HL-60/S4 treated with phorbol 12-myristate 13-acetate at 8.2 ng/mL for 4 days and 3 days (cell line): Measurements from ENCODE around the gene SF3A2.
"Not testable (repeated sequence)": the region's sequence is repeated elsewhere in the genome, so short reads cannot be mapped to it uniquely, and the experiment has no call there.

Experiments
- in situ Hi-C: fragments of 300-500 bp; cut with MboI; formaldehyde crosslinking; loops from 2 replicates; pipeline ENCODE4 v1.15.0; 2022; ENCODE audit warnings: low sequenced_read_pairs

The SF3A2 gene

DNA sequence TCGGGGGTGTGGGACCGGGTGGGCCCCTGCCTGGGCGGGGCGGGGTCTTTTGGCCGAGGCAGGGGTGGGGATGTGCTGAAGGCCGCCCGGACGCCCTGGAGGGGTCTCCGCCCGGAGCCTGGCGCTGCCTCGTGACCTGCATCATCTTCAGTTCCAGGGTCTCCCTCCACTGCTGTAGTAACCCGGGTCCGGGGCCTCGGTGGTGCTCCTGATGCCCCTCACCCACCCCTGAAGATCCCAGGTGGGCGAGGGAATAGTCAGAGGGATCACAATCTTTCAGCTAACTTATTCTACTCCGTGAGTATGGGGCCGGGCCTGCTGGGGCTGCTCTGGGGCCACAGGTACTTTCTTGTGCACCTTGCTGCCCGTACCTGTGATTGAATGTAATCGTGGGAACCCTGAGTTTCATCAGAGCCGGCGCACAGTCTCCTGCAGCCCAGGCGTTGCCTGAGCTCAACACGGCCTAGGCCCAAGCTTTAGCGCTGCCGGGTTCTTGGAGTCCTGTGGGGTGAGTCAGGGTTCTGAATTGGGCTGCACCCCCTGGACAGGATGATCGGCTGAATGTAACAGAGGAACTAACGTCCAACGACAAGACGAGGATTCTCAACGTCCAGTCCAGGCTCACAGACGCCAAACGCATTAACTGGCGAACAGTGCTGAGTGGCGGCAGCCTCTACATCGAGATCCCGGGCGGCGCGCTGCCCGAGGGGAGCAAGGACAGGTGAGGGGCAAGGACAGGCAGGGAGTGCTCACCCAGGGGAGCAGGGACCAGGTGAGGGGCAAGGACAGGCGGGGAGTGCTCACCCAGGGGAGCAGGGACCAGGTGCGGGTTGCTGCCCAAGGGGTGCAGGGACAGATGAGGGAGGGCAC is 34.8 kb downstream of the SF3A2 start:
- in situ Hi-C loops, result no loop called here

DNA sequence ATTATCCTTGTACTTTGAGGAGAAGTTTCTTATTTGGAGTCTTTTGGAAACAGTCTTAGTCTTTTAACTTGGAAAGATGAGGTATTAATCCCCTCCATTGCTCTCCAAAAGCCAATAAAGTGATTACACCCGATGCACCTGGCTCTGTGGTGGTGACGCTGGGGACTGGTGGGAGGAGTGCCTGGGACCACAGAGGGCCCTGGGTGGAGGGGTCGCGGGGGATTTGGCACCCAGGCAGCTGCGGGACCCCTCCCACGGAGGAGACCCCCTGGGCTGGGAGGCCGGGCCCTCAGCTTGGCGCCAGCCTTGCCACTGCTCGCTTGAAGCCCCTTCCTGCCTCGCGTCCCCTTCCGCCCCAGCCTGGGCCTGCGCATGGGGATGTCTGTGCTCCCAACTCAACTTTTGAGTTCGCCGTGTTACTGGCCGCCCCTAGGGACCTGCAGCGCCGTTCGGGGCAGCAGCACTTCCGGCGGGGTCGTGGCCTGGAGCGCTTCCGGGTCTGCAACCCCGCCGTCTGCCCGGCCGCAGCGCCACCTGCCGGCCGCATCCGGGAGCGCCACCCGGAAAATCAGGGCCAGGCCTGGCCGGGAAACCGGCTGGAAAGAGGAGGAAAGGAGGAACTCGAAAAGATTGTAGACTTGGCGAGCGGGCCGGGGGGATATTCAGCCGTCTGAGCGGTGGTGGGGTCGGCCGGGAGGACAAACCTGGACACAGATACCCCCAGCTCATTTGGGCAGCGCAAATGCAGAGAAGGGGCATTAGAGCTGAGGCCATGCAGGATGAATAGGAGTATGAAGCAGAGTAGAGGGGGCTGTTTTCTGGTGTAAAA is 36.9 kb downstream of the SF3A2 start:
- in situ Hi-C loops, result no loop called here

DNA sequence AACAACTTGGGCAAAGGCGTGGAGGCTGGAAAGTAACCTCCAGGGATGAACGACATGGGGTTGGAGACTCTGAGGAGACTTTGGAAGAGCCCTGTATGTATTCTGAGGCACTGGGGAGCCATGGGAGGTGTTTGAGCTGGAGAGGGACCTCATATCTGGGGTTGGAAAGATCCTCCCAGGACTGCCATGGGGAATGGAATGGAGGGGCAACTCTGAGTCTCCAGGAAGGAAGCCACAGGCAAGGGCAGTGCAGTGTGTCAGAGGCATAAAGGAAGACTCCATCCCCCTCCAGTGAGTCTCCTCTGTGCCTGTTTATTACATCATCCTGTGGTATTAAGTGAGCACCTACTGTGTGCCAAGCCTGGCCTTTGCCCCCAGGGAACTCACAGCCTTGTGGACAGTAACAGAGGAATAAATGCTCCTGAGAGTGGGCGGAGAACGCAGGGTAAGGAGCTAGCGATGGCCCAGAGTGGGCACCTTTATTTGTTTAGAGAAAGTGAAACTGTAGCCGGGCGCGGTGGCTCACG is 37.6 kb downstream of the SF3A2 start:
- in situ Hi-C loops, result no loop called here

DNA sequence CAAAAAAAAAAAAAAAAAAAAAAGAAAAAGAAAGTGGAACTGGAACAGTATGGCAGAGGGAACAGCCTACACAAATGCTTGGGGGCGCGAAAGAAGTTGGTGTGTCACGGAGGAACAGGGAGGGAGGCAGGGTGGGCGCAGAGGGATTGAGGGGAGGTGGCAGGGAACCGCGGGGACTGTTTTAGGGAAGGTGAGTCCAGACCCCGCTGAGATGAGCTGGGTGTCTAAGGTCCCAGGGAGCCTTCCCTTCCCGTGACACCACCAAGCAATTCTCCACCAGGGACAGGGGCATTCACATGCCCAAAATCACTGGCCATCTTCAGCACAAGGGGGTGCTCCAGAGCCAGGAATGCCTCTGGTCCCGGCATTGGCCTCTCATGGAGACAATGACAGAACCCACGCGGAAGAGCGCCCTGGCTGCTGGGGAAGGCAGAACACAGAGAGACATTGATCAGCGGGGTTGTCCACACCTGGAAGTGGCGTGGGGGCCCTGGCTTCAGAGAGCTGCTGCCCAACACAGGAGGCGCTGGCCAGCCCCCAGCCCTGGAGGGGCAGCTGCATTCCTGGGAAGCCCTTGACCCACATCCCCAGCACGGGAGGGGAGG is 38.4 kb downstream of the SF3A2 start:
- in situ Hi-C loops, result no loop called here

DNA sequence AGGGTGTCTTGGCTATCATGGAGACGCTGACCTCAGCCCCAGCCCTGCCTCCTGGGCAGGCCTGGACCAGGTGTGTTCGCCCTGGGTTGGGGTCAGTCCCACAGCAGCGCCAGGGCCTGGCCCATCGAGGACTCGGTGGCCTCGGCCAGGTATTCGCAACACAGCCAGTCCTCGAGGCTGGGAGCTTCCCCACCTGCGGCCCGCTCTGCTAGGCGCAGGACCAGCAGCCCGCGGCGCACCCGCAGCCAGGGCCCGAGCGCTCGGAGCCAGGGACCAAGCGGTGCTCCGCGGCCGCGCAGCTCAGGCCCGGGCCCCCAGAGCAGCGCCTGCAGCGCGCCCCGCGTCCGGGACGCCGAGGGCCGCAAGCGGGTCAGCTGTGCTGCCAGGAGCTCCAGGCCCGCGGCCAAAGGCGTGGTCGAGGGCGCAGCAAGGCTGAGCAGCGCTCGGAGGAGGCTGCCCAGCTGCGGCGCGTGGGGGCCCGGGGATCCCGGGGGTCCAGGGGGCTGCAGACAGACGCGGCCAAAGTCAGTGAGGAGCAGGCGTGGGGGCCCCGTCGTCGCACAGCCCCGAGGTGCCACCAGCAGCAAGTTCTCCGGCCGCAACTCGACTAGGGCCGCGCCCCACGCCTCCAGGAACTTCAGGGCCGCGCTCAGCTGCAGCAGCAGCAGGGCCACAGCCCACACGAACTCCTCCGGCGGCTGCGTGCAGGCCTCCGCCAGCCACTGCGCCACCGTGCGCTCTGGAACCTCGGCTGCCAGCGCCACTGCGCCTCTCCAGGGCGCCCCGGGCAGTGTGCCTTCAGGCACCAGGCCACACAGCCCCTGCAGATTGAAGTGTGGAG is 39.2 kb downstream of the SF3A2 start:
- in situ Hi-C loops, result no loop called here

DNA sequence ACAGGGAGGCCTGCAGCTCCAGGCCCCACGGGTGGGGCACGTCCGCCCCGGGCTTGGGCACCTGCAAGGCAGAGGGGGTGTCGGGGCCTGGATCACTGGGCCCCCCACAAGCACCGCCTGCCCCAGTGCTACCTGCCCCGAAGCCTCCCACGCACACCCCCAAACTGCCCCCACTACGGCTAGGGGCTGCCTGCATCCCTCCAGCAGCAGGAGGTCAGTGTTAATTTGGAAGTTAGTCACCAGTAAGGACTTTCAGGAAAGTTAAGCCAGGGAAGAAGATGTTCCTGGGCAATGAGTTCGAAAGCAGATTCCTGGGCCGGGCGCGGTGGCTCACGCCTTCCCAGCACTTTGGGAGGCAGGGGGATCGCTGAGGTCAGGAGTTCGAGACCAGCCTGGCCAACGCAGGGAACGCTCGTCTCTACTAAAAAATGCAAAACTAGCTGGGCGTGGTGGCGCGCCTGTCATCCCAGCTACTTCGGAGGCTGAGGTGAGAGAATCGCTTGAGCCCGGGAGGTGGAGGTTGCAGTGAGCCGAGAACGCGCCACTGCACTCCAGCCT is 39.9 kb downstream of the SF3A2 start:
- in situ Hi-C loops, result no loop called here

DNA sequence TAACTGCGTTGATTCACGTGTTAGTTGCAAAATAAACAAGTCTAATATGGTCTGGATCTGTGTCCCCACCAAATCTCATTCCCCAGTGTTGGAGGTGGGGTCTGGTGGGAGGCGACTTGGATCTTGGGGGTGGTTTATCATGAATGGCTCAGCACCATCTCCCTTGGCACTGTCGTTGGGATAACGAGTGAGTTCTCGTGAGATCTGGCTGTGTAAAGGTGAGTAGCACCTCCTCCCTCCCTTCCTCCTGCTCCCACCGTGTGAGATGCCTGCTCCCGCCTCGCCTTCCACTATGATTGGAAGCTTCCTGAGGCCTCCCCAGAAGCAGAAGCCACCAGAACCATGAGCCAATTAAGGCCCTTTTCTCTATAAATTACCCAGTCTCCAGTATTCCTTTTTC is 40.5 kb downstream of the SF3A2 start:
- in situ Hi-C loops, result no loop called here

DNA sequence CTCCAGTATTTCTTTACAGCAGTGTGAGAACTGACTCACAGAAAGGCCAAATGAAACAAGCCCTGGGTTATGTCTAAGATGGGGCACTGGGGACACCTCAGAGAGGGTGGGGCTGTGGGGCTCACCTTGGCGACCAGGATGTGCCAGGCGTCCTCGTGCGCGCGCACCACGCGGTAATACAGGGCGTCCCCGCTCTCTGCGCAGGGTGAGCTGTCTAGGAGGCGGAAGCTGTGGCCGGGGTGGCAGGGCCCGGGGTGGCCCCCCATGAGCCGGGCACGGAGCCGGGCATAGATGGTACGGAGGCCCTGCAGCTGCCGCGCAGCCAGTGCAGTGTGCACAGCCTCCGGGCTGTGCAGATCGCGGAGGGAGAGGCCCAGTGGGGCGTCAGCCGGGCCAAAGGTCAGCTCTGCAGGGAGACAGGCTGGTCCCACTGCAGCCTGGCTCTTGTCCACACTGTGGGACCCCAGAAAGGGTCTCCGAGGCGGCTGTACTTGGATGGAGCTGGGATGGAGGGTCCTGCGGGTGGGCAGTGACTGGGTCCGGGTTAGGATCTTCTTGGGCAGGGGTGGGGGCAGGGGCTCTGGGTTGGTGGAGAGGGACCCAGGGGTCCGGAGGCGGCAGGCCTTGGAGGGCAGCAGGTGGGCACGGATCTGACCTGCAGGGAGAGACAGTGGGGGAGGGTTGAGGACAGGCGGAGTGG is 42.0 kb downstream of the SF3A2 start:
- in situ Hi-C loops, result no loop called here

DNA sequence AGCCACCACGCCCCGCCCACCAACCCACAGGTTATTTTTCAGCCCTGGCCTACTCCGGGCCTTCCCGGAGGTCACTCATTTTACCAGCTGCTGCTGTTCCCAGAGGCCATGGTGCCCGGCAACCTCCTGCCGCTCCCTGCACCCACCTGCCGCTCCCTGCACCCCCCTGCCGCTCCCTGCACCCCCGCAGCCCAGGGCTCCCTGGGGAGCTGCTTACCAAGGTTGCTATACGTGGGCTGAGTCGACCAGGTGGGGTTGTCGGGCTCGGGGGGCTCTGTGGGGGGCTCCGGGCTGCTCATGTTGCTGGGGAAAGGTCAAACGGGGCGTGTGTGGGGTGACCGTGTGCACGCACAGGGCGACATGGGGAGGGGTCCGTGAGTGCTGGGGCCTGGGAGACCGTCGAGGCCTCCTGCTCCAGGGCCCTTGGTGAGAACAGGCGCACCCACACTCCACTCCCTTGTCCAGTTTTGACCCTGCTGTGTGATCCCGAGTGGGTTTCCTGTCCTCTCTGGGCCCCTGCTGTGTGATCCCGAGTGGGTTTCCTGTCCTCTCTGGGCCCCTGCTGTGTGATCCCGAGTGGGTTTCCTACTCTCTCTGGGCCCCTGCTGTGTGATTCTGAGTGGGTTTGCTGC is 44.1 kb downstream of the SF3A2 start:
- in situ Hi-C loops, result no loop called here

DNA sequence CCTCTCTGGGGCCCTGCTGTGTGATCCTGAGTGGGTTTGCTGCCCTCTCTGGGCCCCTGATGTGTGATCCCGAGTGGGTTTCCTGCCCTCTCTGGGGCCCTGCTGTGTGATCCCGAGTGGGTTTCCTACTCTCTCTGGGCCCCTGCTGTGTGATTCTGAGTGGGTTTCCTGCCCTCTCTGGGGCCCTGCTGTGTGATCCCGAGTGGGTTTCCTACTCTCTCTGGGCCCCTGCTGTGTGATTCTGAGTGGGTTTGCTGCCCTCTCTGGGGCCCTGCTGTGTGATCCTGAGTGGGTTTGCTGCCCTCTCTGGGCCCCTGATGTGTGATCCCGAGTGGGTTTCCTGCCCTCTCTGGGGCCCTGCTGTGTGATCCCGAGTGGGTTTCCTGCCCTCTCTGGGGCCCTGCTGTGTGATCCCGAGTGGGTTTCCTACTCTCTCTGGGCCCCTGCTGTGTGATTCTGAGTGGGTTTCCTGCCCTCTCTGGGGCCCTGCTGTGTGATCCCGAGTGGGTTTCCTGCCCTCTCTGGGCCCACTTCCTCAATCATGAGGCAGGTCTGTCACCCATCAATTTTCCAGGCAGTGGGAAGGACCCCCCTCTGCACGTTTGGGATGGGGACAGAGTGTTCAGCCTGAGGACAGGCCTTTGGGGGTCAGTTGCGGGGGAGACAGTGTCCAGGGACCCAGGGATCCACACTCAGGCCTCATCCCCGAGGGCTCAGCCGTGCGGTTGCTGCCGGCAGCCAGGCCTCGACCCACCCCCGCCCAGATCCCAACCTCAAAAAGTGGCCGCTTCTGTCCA is 44.8 kb downstream of the SF3A2 start:
- in situ Hi-C loops, result not testable (repeated sequence)

DNA sequence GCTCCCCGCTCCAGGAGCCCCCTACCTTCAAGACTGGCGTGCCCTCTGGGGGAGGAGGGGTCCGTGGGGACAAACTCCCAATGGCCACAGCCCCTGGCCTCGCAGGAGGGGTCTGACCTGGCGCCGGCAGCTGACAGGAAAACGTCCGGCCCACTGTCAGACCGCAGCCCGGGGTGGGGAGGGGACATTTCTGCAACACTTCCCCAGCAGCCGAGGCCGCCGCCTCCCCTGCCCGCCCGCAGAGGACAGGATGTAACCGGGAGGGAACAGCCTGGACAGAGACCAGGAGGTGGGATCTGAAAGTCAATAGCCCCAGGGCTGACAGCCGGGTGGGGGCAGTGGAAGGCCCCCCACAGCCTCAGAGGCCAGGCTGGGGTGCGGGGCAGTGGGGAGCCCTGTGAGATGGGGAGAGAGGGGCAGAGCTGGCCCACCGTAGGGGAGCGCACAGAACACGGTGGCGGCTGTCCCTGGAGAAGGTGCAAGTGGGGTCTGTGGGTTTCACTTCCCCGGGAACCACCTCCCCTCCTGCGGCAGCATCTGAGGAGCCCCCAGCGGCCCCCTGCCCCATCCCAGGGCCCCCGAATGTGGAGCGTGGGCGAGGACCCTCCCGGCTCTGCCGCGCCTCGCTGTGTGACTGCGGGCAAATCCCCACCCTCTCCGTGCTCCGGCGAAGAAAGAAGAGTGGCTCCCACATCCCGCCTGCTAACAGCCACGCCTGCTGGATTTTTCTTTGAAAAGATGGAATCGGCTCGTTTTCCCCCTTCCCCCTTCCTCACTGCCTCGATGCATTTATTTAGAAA is 45.6 kb downstream of the SF3A2 start, which contains the start of gene PEAK3:
PEAK3 (minus strand) TSS at position 114 of the 800 bp plus-strand sequence. CDS start 1,244 bp downstream, outside the sequence.
- in situ Hi-C loops, result no loop called here

DNA sequence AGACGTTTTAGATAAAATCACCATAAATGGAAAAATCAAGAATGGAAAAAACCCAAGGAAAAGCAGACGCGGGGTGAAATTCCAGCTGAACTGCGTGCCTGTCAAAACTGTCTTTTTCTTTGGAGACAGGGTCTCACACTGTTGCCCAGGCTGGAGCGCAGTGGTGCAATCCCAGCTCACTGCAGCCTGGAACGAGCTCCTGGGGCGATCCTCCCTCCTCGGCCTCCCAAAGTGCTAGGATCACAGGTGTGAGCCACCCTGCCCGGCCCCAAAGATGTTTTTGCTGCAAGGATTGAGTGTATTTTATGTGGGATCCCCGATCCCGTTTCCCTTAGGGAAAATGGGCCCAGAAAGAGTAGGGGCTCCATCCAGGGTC is 46.2 kb downstream of the SF3A2 start:
- in situ Hi-C loops, result no loop called here

DNA sequence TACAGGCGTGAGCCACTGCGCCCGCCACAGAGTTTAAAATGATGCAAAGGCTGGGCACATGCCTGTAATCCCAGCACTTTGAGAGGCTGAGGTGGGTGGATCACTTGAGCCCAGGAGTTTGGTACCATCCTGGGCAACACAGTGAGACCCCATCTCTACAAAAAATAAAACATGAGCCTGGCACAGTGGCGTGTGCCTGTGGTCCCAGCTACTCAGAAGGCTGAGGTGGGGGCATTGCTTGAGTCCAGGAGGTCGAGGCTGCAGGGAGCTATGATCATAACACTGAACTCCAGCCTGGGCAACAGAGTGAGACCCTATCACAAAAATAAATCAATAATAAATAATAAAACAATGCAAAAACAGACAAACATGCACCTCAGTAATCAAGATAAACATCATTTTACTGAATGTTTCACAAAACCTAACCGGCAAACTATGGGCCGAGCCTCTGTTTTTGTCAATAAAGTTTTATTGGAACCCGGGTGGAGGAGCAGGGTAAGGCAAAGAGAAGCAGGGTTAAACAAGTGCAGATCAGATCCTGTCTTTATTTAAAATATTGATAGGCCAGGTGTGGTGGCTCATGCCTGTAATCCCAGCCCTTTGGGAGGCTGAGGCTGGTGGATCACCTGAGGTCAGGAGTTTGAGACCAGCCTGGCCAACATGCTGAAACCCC is 47.3 kb downstream of the SF3A2 start:
- in situ Hi-C loops, result no loop called here

DNA sequence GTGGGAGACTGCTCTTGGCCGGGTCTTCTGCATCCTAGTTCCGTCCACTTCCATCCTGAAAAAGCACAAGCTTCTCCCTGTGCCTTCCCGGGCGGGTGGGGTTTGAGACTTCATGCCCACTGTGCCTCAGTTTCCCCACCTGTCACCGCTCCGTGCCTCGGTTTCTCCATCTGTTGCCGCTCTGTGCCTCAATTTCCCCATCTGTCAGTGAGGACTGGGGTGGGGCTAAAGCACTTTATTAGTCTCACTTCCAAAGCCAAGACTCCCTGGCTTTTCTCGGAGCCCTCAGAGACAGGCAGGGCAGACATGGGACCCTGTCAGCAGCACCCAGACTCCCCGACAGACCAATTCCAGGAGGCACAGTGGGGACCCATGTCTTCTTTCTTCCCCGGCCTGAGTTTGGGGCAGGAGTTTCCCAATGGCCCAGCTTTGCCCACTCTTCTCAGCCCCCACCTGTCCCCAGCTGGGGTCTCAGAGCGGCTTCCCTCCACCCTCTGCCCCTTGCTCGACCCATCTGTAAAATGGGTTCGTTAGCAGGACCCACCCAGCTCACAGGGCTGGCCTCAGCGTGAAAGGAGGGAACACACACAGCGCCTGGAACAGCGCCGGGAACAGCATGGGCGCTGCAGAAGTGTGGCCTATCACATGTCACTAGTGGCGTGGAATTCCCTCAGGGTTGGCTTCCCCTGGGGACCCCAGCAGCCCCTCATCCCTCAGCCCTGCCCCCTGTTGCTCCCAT is 49.9 kb downstream of the SF3A2 start:
- in situ Hi-C loops, result no loop called here

DNA sequence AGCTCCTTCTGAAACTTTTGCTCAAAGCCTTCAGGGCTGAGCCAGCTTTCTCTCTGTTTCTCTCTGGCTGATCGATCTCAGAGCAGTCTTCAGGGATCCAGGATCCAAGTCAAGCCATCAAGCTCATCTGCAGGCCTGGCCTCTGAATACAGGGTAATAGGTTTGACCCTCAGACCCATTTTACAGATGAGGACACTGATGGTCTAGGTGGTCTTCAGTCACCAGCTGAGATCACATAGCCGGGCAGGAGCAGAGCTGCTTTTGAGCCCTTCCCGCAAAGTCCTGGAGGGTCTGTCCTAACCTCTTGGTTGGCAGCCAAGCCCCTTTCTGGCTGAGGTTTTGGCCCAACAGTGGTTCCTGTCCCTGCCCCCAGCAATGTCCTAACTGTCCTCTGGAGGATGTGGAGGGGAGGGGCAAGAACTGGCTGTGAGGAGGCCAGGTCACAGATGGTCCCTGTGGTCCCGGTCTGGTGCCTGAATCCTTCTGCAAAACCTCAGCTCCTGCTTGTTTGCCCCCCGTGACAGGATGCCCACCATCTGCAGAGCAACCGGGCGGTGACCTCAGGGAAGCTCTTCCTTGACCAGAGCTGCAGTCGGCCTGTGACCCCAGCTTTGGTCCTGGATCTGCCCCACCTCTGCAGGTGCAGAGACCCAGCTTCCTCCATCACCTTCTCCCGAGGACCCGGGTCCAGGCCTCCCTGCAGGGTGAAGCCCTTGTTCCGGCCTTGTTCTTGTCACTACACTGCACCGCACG is 51.1 kb downstream of the SF3A2 start:
- in situ Hi-C loops, result no loop called here
